HFF-Myc (cell line): Measurements from ENCODE around the gene EGFLAM.

Source experiments
- DNase-seq: peaks from one replicate; pipeline ENCODE4 v3.0.0-alpha.2; 2011; ENCODE audit warnings: low read depth; ENCODE audit errors: extremely low read depth
- H3K4me3 ChIP-seq: replicated peaks from 2 replicates; pipeline ENCODE4 v1.5.1; 2011; ENCODE audit warnings: low read depth, mild to moderate bottlenecking, control low read depth, low read length
- TF ChIP-seq, protein P1 (sequence below): IDR thresholded peaks from 2 replicates; pipeline ENCODE4 v1.5.1; 2012; ENCODE audit warnings: mild to moderate bottlenecking, low read depth, low read length, control low read depth; ENCODE audit errors: missing control alignments

Gene EGFLAM

GRCh38 chr5:38424148-38425060, 166.0 kb downstream of the EGFLAM start:
- H3K4me3 ChIP-seq = no peak overlapping the region
- DNase-seq = no peak
- TF ChIP-seq, protein P1, sequence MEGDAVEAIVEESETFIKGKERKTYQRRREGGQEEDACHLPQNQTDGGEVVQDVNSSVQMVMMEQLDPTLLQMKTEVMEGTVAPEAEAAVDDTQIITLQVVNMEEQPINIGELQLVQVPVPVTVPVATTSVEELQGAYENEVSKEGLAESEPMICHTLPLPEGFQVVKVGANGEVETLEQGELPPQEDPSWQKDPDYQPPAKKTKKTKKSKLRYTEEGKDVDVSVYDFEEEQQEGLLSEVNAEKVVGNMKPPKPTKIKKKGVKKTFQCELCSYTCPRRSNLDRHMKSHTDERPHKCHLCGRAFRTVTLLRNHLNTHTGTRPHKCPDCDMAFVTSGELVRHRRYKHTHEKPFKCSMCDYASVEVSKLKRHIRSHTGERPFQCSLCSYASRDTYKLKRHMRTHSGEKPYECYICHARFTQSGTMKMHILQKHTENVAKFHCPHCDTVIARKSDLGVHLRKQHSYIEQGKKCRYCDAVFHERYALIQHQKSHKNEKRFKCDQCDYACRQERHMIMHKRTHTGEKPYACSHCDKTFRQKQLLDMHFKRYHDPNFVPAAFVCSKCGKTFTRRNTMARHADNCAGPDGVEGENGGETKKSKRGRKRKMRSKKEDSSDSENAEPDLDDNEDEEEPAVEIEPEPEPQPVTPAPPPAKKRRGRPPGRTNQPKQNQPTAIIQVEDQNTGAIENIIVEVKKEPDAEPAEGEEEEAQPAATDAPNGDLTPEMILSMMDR = no peak

DNA sequence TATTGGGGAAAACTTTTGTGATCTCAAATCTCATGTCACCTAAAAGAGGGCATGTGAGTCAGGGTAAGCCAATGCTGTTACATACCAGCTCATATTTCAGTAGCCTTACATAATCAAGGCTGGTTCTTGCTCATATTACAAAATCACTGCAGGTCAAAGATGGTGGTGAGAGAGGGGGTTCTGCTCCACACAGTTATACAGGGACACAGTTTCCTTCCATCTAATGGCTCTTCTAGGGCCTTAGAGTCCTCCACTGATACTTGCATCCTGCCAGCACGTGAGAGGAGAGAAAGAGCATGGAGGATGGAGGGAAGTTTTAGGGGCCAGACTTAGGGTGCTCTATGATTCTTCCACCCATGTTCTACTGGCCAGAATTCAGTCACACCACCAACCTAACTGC, 168.1 kb downstream of the EGFLAM start:
- DNase-seq = no peak
- TF ChIP-seq, protein P1 = no peak

GRCh38 chr5:38426986-38427950, 168.9 kb downstream of the EGFLAM start:
- no peak for DNase-seq
- no peak overlapping the region for H3K4me3 ChIP-seq
- TF ChIP-seq, protein P1 = no peak

More for the DNA sequence above, 168.1 kb downstream of the EGFLAM start:
- H3K4me3 ChIP-seq = no peak overlapping the region

DNA sequence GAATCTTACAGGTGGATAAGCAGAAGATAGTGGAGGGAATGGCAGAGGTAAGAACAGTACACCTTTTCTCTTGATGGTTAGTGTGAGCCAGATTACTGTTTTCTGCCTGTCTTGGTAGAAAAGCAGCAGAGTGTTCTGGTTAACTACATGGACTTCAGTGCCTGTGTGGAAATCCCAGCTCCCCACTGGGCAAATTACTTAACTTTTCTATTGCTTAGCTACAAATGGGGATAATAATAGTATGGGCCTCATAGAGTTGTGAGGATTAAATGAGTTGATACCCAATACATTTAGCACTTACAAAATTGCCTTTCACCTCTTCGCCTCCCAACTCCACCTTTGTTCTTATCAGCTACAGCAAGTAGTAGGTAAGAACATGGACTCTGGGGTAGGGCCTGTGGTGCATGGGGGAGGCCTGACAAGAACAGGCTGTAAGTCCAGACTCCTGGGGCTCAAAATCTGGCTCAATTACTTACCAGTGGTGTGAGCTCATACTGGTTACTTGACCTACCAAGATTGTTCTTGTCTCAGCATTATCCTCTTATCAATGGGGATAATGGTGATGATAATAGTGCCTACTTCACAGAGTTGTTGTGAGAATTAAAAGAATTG, 173.0 kb downstream of the EGFLAM start:
- TF ChIP-seq, protein P1 = no peak
- no peak for DNase-seq
- no peak overlapping the region for H3K4me3 ChIP-seq

GRCh38 chr5:38433160-38433861, 175.0 kb downstream of the EGFLAM start:
- DNase-seq = peak; percentile 61
- H3K4me3 ChIP-seq = no peak overlapping the region
- TF ChIP-seq, protein P1 = no peak
